Loucy (cell line): Measurements from ENCODE around the gene TRIO.

Experiments used
- H2AFZ ChIP-seq: fragments of 200-600 bp; sonication (generic); 2 replicates; pipeline ENCODE4 v1.6.0; 2016; ENCODE audit warnings: antibody characterized with exemption, mild to moderate bottlenecking, low read length, moderate library complexity
- H3F3A ChIP-seq: fragments of 200-600 bp; 2 replicates; pipeline ENCODE4 v1.6.0; 2016; ENCODE audit warnings: antibody characterized with exemption, low read depth, mild to moderate bottlenecking
- H3K27me3 ChIP-seq: fragments of 200-600 bp; sonication (generic); 2 replicates; pipeline ENCODE4 v1.6.1; 2014; ENCODE audit warnings: low read length, mild to moderate bottlenecking; ENCODE audit not compliant: insufficient read depth, poor library complexity, severe bottlenecking
- H3K36me3 ChIP-seq: fragments of 200-600 bp; sonication (generic); 2 replicates; pipeline ENCODE4 v1.6.1; 2016; ENCODE audit warnings: low read length; ENCODE audit not compliant: insufficient read depth
- H3K4me1 ChIP-seq: fragments of 200-600 bp; sonication (generic); 2 replicates; pipeline ENCODE4 v1.5.1; 2014; ENCODE audit warnings: low read length, mild to moderate bottlenecking; ENCODE audit not compliant: insufficient read depth, poor library complexity, severe bottlenecking
- H3K4me2 ChIP-seq: fragments of 200-600 bp; sonication (generic); 2 replicates; pipeline ENCODE4 v1.6.0; 2014; ENCODE audit warnings: antibody characterized with exemption, low read length, low read depth, mild to moderate bottlenecking; ENCODE audit not compliant: poor library complexity, severe bottlenecking
- H3K4me3 ChIP-seq: fragments of 200-600 bp; sonication (generic); 2 replicates; pipeline ENCODE4 v1.5.1; 2014; ENCODE audit warnings: low read length, mild to moderate bottlenecking, mixed read lengths; ENCODE audit not compliant: poor library complexity, severe bottlenecking
- H3K79me2 ChIP-seq: fragments of 200-600 bp; sonication (generic); 2 replicates; pipeline ENCODE4 v1.6.1; 2014; ENCODE audit warnings: low read length; ENCODE audit not compliant: insufficient read depth
- H3K9ac ChIP-seq: fragments of 200-600 bp; sonication (generic); 2 replicates; pipeline ENCODE4 v1.6.0; 2014; ENCODE audit warnings: mild to moderate bottlenecking, low read depth, low read length, moderate library complexity; ENCODE audit not compliant: poor library complexity, severe bottlenecking
- H3K9me2 ChIP-seq: fragments of 200-600 bp; sonication (generic); replicated peaks from 2 replicates; pipeline ENCODE4 v1.6.1; 2016; ENCODE audit warnings: low read depth, low read length, mixed read lengths
- H3K9me3 ChIP-seq: fragments of 200-600 bp; sonication (generic); 2 replicates; pipeline ENCODE4 v1.6.1; 2014; ENCODE audit warnings: mild to moderate bottlenecking, antibody characterized with exemption, low read length, low read depth; ENCODE audit not compliant: insufficient read depth
- H4K20me1 ChIP-seq: fragments of 200-600 bp; sonication (generic); 2 replicates; pipeline ENCODE4 v1.6.0; 2014; ENCODE audit warnings: antibody characterized with exemption, low read length, mild to moderate bottlenecking; ENCODE audit not compliant: insufficient read depth, poor library complexity, severe bottlenecking
- CTCF ChIP-seq: fragments of 200-600 bp; sonication (generic); conservative IDR thresholded peaks from 2 replicates; pipeline ENCODE4 v1.5.1; 2014; ENCODE audit warnings: mild to moderate bottlenecking, antibody characterized with exemption, low read length
- EZH2phosphoT487 ChIP-seq: fragments of 200-600 bp; IDR thresholded peaks from 2 replicates; pipeline ENCODE4 v1.6.1; 2018; ENCODE audit warnings: antibody characterized with exemption, mild to moderate bottlenecking, moderate library complexity, borderline replicate concordance

The TRIO gene

GRCh38 chr5:14299666-14300065 is 156.5 kb downstream of the TRIO start:
- H3F3A ChIP-seq = no peaks in the 10 kb centered on the region
- peaks cover 57% of the 10 kb centered on the region; the same call in 1 of the 2 replicates for H3K36me3 ChIP-seq
- no peaks in the 10 kb centered on the region for H4K20me1 ChIP-seq

GRCh38 chr5:14301186-14301585 is 158.0 kb downstream of the TRIO start:
- H3K27me3 ChIP-seq = no peaks in the 10 kb centered on the region
- no peaks in the 10 kb centered on the region for H3K79me2 ChIP-seq
- H3K9me2 ChIP-seq = no peaks in the 10 kb centered on the region
- peaks cover 63% of the 10 kb centered on the region; the same call in 1 of the 2 replicates for H3K36me3 ChIP-seq
- H3K4me2 ChIP-seq = no peak overlapping the region
- no peak overlapping the region for H2AFZ ChIP-seq
- no peaks in the 10 kb centered on the region for H3F3A ChIP-seq
- no peak overlapping the region for H3K9ac ChIP-seq
- H3K4me3 ChIP-seq = no peak overlapping the region
- peaks cover 3% of the 10 kb centered on the region for H4K20me1 ChIP-seq
- TF ChIP-seq CTCF = no peak
- TF ChIP-seq EZH2phosphoT487 = no peak
- H3K9me3 ChIP-seq = no peaks in the 10 kb centered on the region
- no peaks in the 10 kb centered on the region for H3K4me1 ChIP-seq

More at GRCh38 chr5:14299666-14300065, 156.5 kb downstream of the TRIO start:
- H3K79me2 ChIP-seq = no peaks in the 10 kb centered on the region
- H3K9me3 ChIP-seq = no peaks in the 10 kb centered on the region
- TF ChIP-seq CTCF (no peak), EZH2phosphoT487 (no peak)
- no peak overlapping the region for H3K9ac ChIP-seq
- no peaks in the 10 kb centered on the region for H3K9me2 ChIP-seq
- no peak overlapping the region for H3K4me2 ChIP-seq
- H2AFZ ChIP-seq = no peak overlapping the region
- H3K4me3 ChIP-seq = no peak overlapping the region
- no peaks in the 10 kb centered on the region for H3K27me3 ChIP-seq
- no peaks in the 10 kb centered on the region for H3K4me1 ChIP-seq

- Histone ChIP-seq H3K9me3 (no peaks in the 10 kb centered on the region), H3F3A (no peaks in the 10 kb centered on the region), H3K36me3 (peaks cover 60% of the 10 kb centered on the region; the same call in 1 of the 2 replicates), H3K79me2 (no peaks in the 10 kb centered on the region), H3K4me2 (no peak overlapping the region), H3K27me3 (no peaks in the 10 kb centered on the region), H4K20me1 (peaks cover 3% of the 10 kb centered on the region), H3K4me1 (no peaks in the 10 kb centered on the region), H3K4me3 (no peak overlapping the region), H3K9ac (no peak overlapping the region), H3K9me2 (no peaks in the 10 kb centered on the region), H2AFZ (no peak overlapping the region)
- TF ChIP-seq CTCF (no peak), EZH2phosphoT487 (no peak)
These were observed 159.2 kb downstream of the TRIO start for GRCh38 chr5:14302330-14302729.
